Loucy (cell line): ENCODE results near the gene PPRC1.

Experiments used
- CTCF ChIP-seq: fragments of 200-600 bp; sonication (generic); conservative IDR thresholded peaks from 2 replicates; pipeline ENCODE4 v1.5.1; 2014; ENCODE audit warnings: mild to moderate bottlenecking, antibody characterized with exemption, low read length
- EZH2phosphoT487 ChIP-seq: fragments of 200-600 bp; IDR thresholded peaks from 2 replicates; pipeline ENCODE4 v1.6.1; 2018; ENCODE audit warnings: antibody characterized with exemption, mild to moderate bottlenecking, moderate library complexity, borderline replicate concordance

- TF ChIP-seq CTCF (no peak), EZH2phosphoT487 (no peak)
Measured at GRCh38 chr10:102090772-102091171, 42.1 kb upstream of the PPRC1 start.
